Stomach (tissue), 9 donors: ENCODE measurements around the gene PGC. TPM values are rescaled to one million over a fixed set of nuclear protein-coding genes. Genes with fewer than 3 reads are reported as not detected.

ENCODE experiments used
- DNase-seq, 2 donors: peaks; one replicate each; pipeline versions ENCODE4 v3.0.0 to v3.0.0-alpha.2; 2013 to 2019
- H3K27ac ChIP-seq, 5 donors: fragments of 200-600 bp in 4 of 5; sonication (generic) in 4 of 5; one replicate each; pipeline ENCODE4 v1.5.1; 2013 to 2019; ENCODE audit warnings: mild to moderate bottlenecking in 1 of 5, moderate library complexity in 1 of 5
- H3K27me3 ChIP-seq, 3 donors: fragments of 200-600 bp; sonication (generic); one replicate each; pipeline ENCODE4 v1.5.1; 2017 to 2019; ENCODE audit warnings: mixed run types in 1 of 3
- H3K36me3 ChIP-seq, 4 donors: fragments of 200-600 bp; sonication (generic); 1 replicate in 3 of 4; 2 replicates in 1 of 4; pipeline ENCODE4 v1.5.1; 2016 to 2019
- H3K4me1 ChIP-seq, 4 donors: fragments of 200-600 bp; sonication (generic); one replicate each; pipeline ENCODE4 v1.5.1; 2016 to 2019
- H3K4me3 ChIP-seq, 4 donors: fragments of 200-600 bp; sonication (generic) in 3 of 4; one replicate each; pipeline ENCODE4 v1.5.1; 2016 to 2019; ENCODE audit warnings: mild to moderate bottlenecking in 1 of 4
- H3K9me3 ChIP-seq, 4 donors: fragments of 200-600 bp; sonication (generic); one replicate each; pipeline ENCODE4 v1.5.1; 2016 to 2019
- EP300 ChIP-seq: sonication (generic); formaldehyde crosslinking; IDR thresholded peaks from one replicate; pipeline ENCODE4 v1.6.1; 2017; ENCODE audit warnings: antibody characterized with exemption
- POLR2A ChIP-seq, 4 donors: fragments of 450-650 bp; IDR thresholded peaks; one replicate each; pipeline ENCODE4 v1.6.1; 2016; ENCODE audit warnings: antibody characterized with exemption in 4 of 4, control low read depth in 2 of 4, mild to moderate bottlenecking in 1 of 4, moderate library complexity in 1 of 4
- POLR2AphosphoS5 ChIP-seq, 3 donors: sonication (generic); formaldehyde crosslinking; IDR thresholded peaks; one replicate each; pipeline ENCODE4 v1.6.1; 2016; ENCODE audit warnings: antibody characterized with exemption in 3 of 3
- WGBS, 5 donors: extraction: QIAGEN DNeasy Blood & Tissue Kit in 3 of 5; methylation state at CpG; one replicate each; pipeline versions ENCODE4 v1.1.5 to v1.1.7; 2013 to 2018; 5-methylcytosine and 5-hydroxymethylcytosine counted together
- intact Hi-C: fragments of 100-400 bp; cut with DNase I; formaldehyde crosslinking; loops from one replicate; pipeline ENCODE4 v1.15.1; 2023; ENCODE audit warnings: low total_unique reads
- polyA plus RNA-seq, 3 donors: library from polyadenylated mRNA; stranded (reverse); fragments of 200-250 nt; gene quantifications; one replicate each; pipeline ENCODE4 v1.2.3, GENCODE V29; 2013
- total RNA-seq, 5 donors: library from RNA; depleted of rRNA; stranded (reverse); fragments of >200 nt; gene quantifications; one replicate each; pipeline versions ENCODE4 v1.1.0 to v1.2.3, GENCODE V29; 2014 to 2016
- TF ChIP-seq, protein P1 (sequence below), 7 experiments: fragments of 450-650 bp in 4 of 7; fragments of 200-600 bp in 3 of 7; sonication (generic) in 3 of 7; IDR thresholded peaks; one replicate each; pipeline ENCODE4 v1.5.1; 2016 to 2019; ENCODE audit warnings: antibody characterized with exemption in 7 of 7, control low read depth in 2 of 7, mild to moderate bottlenecking in 1 of 7
- donor health status: healthy with polysubstance abuse.
- donor health status: Bipolar disorder and iron deficiency.
- donor health status: healthy.

The PGC gene
- total and polyA plus RNA-seq, 8 donors = 101 to 48,206 (median 8,210) TPM

DNA sequence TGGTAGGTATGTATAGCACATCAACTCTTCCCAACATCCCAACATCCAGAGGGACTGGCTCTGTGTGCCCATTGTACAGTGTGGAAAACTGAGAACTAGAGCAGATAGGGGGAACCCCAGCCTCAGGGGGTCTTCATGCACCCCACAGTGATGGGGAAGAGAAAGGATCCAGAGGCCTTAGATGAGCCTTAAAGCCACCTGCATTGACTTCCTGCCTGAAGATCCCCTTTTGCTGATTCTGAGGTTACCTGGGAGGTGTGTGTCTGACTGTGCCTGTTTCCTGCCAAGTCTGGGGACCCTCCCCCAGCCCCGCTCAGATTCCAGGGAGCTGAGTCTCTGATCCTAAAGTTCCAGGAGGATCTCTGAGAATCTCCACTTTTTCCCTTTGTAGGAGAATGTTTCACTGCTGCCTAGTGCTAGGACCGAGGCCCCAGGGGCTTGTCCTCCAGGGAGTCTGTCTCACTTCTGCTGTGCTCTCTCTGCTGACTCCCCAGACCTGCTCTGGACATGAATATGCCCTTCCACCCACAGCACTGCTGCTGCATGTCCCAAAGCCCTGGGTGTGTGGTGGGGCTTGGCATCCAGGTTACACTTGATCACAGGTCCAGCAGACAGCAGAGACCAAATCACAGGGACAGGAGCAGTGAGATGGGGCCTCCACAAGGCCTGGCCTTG lies 12.8 kb upstream of the PGC start:
- Histone ChIP-seq H3K4me3 (no peak overlapping the region), H3K27ac (peak overlapping the region; percentile 64 to 78 (median 75)), H3K27me3 (no peaks in the 10 kb centered on the region), H3K36me3 (no peaks in the 10 kb centered on the region), H3K9me3 (no peaks in the 10 kb centered on the region), H3K4me1 (peaks cover 8 to 31% (median 19%) of the 10 kb centered on the region in 4 donors)
- 34 to 77% (median 55%) methylated on average over 2 of the region's 2 CpGs for WGBS, 5 donors
- intact Hi-C loops = no loop called here
- no peak for DNase-seq
- no peak for TF ChIP-seq POLR2AphosphoS5 (IDR thresholded peaks at IDR 0.05)
- no peak for TF ChIP-seq EP300
- TF ChIP-seq, protein P1, sequence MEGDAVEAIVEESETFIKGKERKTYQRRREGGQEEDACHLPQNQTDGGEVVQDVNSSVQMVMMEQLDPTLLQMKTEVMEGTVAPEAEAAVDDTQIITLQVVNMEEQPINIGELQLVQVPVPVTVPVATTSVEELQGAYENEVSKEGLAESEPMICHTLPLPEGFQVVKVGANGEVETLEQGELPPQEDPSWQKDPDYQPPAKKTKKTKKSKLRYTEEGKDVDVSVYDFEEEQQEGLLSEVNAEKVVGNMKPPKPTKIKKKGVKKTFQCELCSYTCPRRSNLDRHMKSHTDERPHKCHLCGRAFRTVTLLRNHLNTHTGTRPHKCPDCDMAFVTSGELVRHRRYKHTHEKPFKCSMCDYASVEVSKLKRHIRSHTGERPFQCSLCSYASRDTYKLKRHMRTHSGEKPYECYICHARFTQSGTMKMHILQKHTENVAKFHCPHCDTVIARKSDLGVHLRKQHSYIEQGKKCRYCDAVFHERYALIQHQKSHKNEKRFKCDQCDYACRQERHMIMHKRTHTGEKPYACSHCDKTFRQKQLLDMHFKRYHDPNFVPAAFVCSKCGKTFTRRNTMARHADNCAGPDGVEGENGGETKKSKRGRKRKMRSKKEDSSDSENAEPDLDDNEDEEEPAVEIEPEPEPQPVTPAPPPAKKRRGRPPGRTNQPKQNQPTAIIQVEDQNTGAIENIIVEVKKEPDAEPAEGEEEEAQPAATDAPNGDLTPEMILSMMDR (IDR thresholded peaks at IDR 0.05) = no peak
- TF ChIP-seq POLR2A (IDR thresholded peaks at IDR 0.05) = no peak

GRCh38 chr6:41759106-41759904 lies 12.1 kb upstream of the PGC start:
- intact Hi-C loops = no loop called here
- TF ChIP-seq POLR2AphosphoS5 (IDR thresholded peaks at IDR 0.05) (peak in 2 of 3 donors; percentile 51 to 78), EP300 (no peak)
- Histone ChIP-seq H3K27ac (peak overlapping the region; percentile 64 to 78 (median 75)), H3K27me3 (no peaks in the 10 kb centered on the region), H3K4me1 (peaks cover 8 to 31% (median 19%) of the 10 kb centered on the region in 4 donors), H3K4me3 (no peak overlapping the region), H3K36me3 (no peaks in the 10 kb centered on the region), H3K9me3 (no peaks in the 10 kb centered on the region)
- WGBS, 5 donors = 38 to 66% (median 59%) methylated on average over 10 to 13 of the region's 13 CpGs
- DNase-seq = peak in 1 of 2 donors; percentile 89

DNA sequence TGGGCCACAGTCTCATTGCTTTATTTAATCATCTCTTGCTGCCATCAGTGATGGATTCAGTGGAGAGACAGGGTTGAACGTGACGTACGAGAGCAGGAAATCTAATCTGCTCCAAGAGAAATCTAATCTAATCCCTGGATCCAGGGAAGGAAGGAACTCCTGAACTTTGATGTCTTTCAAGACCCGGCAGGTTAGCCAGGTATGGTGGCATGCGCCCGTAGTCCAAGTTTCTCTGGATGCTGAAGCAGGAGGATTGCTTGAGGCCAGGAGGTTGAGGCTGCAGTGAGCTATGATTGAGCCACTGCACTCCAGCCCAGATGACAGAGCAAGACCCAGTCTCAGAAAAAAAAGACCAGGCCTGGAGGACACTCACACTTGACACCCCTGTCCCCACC lies 11.4 kb upstream of the PGC start:
- intact Hi-C loops = no loop called here
- no peaks in the 10 kb centered on the region for H3K36me3 ChIP-seq
- TF ChIP-seq, protein P1 (IDR thresholded peaks at IDR 0.05) = no peak
- TF ChIP-seq EP300 (no peak), POLR2A (IDR thresholded peaks at IDR 0.05) (no peak), POLR2AphosphoS5 (IDR thresholded peaks at IDR 0.05) (no peak)
- WGBS, 5 donors = 41 to 70% (median 47%) methylated on average over 6 of the region's 6 CpGs
- no peaks in the 10 kb centered on the region for H3K27me3 ChIP-seq
- DNase-seq = no peak
- no peaks in the 10 kb centered on the region for H3K9me3 ChIP-seq
- peaks cover 8 to 31% (median 19%) of the 10 kb centered on the region in 4 donors for H3K4me1 ChIP-seq
- peak overlapping the region; percentile 60 to 78 (median 75) for H3K27ac ChIP-seq
- H3K4me3 ChIP-seq = no peak overlapping the region

DNA sequence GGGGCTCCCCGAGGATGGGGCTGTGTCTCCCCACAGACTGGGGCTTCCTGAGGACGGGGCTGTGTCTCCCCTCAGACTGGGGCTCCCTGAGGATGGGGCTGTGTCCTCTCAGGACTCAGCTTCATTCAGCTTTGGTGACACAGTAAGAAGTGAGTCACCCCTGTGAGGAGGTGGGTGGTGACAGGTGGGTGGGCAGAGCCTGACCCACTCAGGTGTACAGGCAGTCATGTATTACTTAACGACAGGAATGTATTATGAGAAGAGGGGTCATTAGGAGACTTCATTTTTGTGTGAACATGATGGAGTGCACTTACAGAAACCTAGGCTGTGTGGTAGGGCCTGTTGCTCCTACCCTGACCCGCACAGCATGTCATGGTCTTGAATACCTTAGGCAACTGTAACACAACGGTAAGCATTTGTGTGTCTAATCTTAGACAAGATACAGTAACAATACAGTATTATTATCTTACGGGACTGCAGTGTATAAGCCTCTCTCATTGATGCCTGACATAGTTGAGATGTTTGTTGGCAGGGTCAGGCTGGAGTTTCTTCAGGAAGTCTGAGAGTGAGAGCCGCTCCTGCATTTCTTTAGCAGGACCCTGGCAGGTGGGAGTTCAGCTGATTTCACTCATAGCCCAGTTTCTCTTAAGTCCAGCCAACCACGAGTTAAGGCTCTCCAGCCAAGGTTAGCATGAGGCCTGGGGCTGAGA lies 10.9 kb upstream of the PGC start:
- Histone ChIP-seq H3K9me3 (no peaks in the 10 kb centered on the region), H3K4me1 (peaks cover 8 to 31% (median 19%) of the 10 kb centered on the region in 4 donors), H3K36me3 (no peaks in the 10 kb centered on the region), H3K27me3 (no peaks in the 10 kb centered on the region), H3K27ac (peak overlapping the region in 4 of 5 donors; percentile 60 to 76 (median 70)), H3K4me3 (no peak overlapping the region)
- DNase-seq = no peak
- TF ChIP-seq POLR2AphosphoS5 (IDR thresholded peaks at IDR 0.05) (no peak), POLR2A (IDR thresholded peaks at IDR 0.05) (no peak), EP300 (no peak)
- TF ChIP-seq, protein P1 (IDR thresholded peaks at IDR 0.05) = no peak
- WGBS, 5 donors = 59 to 69% (median 61%) methylated on average over 7 to 8 of the region's 8 CpGs
- intact Hi-C loops = no loop called here
